SHP77 (cell line): ENCODE results near the gene APOLD1.
A peak's percentile ranks its signal among the peaks of the same experiment; 100 is the strongest.
"Not testable (repeated sequence)": the region's sequence is repeated elsewhere in the genome, so short reads cannot be mapped to it uniquely, and the experiment has no call there.

ENCODE experiments used
- DNase-seq, 2 experiments: peaks; one replicate each; lab custom pipeline; 2025; lab: John Stamatoyannopoulos, UW

APOLD1 gene

GRCh38 chr12:12786706-12787601 is 1.5 kb downstream of the APOLD1 start:
- peak; percentile 8 to 25 for DNase-seq

DNA sequence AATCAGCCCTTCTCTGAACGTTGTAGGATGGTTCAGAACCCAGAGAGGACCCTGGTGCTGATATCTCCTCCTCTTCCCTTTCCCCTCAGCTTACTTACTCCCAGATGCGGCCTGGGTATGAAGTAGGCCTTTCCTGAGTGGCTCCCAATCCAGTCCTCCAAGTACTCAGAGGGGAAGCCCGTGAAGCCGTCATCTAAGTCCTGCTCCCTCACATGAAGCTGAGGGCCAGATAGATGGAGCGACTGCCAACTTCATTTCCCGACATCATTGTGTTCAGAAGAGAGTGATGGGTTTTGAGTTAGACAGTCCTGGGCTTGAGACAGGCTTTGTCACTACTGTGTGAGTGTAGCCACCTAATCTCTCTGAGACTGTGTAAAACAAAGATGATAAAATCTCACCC is 2.7 kb downstream of the APOLD1 start:
- no peak for DNase-seq

DNA sequence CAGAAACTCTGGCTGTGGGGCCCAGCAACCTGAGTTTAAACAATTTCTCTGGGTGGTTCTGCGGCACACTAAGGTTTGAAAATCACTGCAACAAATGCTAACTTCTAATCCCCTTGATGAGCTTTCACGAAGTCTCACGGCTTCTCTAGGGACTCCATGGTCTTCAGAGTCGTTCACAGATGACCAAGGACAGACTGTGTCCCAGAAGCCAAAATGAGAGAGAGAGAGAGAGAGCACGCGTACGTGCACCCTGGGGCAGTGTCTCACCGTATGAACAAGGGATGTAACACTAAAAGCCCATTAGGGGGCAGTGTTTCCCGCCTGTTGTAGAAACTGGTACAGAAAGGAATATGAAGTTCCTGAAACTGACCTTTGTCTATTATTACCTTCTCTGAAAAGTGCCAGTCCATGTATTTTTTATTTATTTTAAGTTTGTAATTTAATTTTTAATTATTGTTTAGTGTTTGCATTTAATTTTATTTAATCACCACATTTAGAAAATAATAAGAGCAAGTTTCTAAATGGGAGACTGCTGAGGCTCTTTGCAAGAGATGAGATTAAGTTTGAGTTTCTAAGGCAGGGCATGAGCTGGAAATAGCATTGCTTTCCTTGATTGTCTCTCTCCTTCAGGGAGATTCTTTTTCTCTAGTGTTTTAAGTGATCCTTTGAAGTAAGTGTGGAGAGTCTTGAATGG is 3.4 kb downstream of the APOLD1 start:
- peak; percentile 27 to 54 for DNase-seq

DNA sequence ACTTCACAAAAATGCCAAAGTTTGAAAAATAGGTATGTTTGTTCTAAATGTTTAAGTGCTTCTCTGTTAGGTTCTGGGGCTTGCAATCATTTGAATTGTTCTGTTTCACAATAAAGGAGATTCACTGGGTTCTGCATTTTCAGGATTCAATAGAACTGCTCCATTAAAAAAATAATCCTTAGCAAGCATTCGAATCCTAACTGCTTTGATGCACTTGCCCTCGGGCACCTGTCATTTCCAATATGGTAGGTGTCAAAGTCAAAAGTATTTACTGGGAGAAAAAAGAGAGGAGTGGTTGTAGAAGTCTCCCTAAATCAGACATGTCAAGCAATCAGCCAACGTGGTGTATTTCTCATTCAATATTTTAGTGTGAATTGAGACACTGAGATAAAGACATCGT is 5.5 kb downstream of the APOLD1 start:
- no peak for DNase-seq

DNA sequence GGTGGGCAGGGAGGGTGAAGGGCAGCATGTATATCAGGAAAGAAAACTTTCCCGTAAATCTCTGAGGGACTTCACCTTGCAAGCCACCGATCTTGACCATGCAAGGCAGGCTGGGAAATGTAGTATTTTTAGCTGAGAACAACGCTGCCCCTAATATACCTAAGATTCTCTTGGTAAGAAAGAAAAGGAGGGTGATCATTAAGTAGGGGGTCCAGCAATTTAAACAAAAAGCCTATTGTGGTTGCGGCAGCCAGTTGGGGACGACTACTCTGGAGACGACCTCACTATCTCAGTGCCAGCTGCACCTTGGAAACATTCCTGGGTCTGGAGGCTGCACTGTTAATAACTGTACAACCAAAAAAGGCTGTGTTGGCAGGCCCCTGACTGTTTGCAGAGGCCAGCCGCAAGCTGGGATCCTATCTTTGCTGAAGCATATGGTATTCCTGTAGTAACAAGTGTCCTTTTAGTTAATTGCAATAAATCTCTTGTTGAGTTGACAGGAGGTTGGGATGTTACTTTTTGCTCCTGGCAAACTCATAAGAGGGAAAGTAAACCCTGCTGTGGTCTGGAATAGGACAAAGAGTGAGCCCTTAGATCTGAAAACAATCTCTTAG is 6.4 kb downstream of the APOLD1 start:
- no peak for DNase-seq

DNA sequence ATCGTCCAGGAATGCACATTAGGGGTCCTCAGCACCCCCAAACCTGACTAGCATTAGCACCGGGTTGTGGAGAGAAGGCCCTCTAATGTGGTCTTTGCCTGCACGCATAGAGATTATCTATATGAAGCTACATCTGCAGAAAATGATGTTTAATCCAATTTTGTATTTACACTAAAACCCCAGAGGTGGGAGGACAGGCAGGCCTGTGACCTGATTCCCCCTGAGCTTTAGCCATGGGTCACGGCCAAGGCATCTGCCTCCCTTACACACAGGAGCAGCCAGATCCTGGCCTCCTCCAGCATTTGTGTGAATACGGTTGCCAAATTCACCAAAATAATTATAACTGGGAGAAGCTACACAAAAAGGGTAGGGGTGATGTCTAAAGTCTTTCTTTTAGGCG is 7.0 kb downstream of the APOLD1 start:
- DNase-seq, result no peak

GRCh38 chr12:12794686-12795085 is 9.2 kb downstream of the APOLD1 start:
- DNase-seq, result no peak

- no peak for DNase-seq
Measured at GRCh38 chr12:12796171-12796570, 10.7 kb downstream of the APOLD1 start.

DNA sequence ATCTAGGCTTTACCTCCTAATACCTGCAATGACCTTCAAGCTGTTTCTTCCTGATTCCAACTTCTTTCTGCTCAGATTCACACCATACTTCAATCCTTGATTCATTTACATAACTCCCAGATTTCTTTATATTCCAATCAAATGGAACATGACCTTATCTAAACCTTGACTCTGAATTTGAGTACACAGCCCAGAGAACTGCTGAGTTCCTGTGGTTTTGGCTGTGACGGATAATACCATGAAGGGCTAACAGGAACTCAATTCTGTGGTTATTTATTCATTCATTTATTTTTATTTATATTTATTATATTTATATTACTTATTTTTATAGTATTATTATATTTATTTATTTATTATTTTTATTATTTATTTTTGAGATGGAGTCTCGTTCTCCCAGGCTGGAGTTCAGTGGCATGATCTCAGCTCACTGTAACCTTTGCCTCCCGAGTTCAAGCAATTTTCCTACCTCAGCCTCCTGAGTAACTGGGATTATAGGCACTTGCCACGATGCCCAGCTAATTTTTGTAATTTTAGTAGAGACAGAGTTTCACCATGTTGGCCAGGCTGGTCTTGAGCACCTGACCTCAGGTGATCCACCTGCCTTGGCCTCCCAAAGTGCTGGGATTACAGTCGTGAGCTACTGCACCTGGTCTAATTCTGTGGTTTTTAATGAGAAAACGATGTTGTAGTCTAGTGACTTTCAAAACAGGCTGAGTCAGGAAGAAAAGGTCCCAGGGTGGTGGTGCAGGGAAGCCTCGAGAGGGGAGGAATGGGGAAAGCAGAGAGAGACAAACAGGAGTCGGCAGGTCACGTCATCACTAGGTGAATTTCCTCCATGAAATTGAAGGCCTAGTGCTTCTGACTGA is 11.7 kb downstream of the APOLD1 start:
- DNase-seq, result no peak

GRCh38 chr12:12797794-12798152 is 12.3 kb downstream of the APOLD1 start:
- no peak for DNase-seq

- DNase-seq, result no peak
Measured at GRCh38 chr12:12798480-12798879, 13.0 kb downstream of the APOLD1 start.

- no peak for DNase-seq
Measured at GRCh38 chr12:12799163-12799920, 13.9 kb downstream of the APOLD1 start.

DNA sequence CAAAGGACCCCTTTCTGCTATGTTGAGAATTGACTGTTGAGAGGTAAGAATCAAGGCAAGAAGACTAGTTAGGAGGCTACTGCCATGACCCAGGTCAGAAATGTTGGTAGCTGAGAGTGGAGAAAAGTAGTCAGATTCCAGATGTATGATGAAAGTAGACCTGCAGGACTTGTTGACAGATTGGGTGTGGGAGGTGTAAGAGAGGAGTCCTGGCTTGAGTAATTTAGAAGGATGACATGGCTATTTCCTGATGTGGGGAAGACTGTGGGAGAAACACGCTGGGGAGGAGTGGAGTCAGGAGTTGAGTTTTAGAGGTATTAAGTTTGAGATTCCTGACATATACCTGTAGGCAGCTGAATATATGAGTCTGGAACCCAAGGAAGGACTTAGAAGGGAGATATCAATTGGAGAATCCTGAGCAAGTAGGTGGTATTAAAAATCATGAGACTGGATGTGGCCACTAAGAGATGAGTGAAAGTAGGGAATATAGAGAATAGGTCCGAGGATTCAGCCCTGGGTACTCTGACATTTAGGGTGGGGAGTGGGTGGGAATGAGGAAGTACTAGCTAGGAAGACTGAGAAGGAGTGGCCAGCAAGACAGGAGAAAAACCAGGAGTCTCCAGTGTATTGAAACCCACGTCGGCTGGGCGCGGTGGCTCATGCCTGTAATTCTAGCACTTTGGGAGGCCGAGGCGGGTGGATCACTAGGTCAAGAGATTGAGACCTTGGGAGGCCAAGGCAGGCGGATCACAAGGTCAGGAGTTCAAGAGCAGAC is 15.1 kb downstream of the APOLD1 start:
- no peak for DNase-seq

- DNase-seq, result not testable (repeated sequence)
Measured at GRCh38 chr12:12801656-12802055, 16.2 kb downstream of the APOLD1 start.

- peak; percentile 9 to 55 for DNase-seq
Measured at GRCh38 chr12:12803186-12803585, 17.7 kb downstream of the APOLD1 start.

DNA sequence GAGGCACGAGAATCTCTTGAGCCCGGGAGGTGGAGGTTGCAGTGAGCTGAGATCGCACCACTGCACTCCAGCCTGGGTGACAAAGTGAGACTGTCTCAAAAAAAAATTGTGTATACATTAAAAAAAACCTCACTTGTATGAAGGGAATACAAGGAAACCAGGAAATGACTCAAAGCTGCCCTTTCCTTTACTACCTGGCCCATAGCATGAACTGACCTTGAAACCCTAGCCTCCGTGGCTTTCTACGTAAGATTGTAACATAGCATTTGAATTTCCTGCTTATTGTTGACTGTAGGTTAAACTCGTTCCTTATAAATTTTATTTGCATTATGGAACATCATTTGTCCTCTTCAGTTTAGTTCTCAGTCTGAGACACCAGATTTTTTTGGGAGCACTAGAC is 18.6 kb downstream of the APOLD1 start:
- no peak for DNase-seq

- no peak for DNase-seq
Measured at GRCh38 chr12:12804432-12804886, 19.0 kb downstream of the APOLD1 start.

- no peak for DNase-seq
Measured at GRCh38 chr12:12806784-12807516, 21.5 kb downstream of the APOLD1 start.

- DNase-seq, result not testable (repeated sequence)
Measured at GRCh38 chr12:12807517-12807903, 22.1 kb downstream of the APOLD1 start.
